AG09319 (cell line): ENCODE data around the gene SIPA1L3.

Experiments
- DNase-seq: peaks from one replicate; pipeline ENCODE4 v3.0.0-alpha.2; 2010; ENCODE audit warnings: low read depth; ENCODE audit errors: extremely low read depth
- TF ChIP-seq, protein P1 (sequence below): IDR thresholded peaks from 2 replicates; pipeline ENCODE4 v1.5.1; 2011; ENCODE audit warnings: low read depth, mild to moderate bottlenecking, inconsistent platforms, low read length, moderate library complexity

Gene SIPA1L3

DNA sequence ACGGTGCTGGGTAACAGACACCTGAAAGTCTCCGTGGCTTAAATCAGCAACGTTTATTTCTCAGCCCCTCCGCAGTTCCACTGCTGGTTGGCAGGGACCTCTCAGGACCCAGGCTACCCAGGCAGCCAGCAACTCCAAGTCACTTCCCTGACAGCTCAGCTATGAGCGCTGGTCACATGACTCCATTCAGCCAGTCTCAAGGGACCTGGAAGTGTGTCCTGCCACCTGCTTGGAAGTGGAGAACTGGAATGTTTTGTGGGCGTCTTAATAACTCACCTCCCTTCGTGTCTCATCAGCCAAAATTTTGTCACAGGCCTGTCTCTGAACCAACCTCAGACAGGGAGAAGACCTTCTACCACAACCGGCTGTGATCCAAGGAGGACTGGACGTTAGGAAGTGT, 244.2 kb downstream of the SIPA1L3 start:
- TF ChIP-seq, protein P1, sequence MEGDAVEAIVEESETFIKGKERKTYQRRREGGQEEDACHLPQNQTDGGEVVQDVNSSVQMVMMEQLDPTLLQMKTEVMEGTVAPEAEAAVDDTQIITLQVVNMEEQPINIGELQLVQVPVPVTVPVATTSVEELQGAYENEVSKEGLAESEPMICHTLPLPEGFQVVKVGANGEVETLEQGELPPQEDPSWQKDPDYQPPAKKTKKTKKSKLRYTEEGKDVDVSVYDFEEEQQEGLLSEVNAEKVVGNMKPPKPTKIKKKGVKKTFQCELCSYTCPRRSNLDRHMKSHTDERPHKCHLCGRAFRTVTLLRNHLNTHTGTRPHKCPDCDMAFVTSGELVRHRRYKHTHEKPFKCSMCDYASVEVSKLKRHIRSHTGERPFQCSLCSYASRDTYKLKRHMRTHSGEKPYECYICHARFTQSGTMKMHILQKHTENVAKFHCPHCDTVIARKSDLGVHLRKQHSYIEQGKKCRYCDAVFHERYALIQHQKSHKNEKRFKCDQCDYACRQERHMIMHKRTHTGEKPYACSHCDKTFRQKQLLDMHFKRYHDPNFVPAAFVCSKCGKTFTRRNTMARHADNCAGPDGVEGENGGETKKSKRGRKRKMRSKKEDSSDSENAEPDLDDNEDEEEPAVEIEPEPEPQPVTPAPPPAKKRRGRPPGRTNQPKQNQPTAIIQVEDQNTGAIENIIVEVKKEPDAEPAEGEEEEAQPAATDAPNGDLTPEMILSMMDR: no peak
- DNase-seq: no peak

DNA sequence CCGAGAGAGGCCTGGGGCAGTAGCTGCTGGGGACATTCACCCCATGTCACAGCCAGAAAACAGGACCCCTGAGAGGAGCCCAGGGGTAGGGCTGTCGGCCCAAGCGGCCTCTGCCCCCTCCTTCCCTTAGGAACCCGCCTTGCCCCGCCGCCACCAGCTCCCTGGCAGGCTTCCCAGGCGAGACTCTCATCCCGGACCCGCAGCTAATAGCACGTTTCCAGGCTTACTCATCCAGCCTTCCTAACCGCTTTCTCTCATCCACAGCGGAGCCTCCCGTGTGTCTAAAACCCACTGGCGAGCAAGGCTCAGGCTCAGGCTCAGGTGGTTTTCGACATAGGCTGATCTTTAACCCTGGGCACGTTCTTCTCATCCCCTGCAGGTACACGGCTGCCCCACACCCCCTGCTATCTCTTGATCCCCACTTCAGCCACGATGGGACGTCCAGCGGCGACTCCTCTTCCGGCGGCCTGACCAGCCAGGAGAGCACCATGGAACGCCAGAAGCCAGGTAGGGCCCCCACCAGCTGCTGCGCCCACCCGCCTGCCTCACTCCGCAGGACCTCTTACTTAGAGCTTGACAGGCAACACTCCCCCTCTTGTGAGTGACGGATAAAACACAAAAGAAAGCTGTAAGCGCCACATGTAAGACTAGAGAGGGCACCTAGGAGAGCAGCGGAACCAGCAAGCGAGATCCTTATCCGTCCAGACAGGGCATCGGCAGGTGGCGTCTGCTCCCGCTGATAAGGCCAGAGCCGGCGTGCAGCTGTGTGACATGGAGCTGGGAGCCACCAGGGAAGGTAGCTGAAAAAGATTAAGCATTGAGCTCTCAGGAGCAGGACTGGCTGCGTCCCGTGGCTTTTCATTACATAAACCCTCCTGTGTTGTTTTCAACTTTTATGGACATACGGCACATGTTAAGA, 245.7 kb downstream of the SIPA1L3 start:
- TF ChIP-seq, protein P1: no peak
- no peak for DNase-seq

DNA sequence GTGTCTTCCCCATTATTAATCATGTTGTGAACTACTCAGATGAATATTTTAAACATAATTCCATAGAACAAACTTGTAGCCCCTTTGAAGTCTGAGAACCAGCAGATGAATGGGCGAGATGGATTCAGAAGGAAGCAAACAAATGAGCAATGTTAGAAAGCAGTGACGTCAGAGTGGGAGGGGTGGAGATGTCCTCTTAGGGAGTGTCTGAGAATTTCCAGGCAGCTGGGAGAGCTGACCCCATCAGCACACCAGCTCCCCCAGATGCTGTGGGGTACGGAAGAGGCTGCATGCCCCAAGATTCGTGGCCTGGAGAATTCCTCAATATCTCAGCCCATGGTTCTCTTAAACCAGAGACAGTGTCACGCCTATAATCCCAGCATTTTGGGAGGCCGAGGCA, 248.4 kb downstream of the SIPA1L3 start:
- no peak for DNase-seq
- TF ChIP-seq, protein P1: no peak

DNA sequence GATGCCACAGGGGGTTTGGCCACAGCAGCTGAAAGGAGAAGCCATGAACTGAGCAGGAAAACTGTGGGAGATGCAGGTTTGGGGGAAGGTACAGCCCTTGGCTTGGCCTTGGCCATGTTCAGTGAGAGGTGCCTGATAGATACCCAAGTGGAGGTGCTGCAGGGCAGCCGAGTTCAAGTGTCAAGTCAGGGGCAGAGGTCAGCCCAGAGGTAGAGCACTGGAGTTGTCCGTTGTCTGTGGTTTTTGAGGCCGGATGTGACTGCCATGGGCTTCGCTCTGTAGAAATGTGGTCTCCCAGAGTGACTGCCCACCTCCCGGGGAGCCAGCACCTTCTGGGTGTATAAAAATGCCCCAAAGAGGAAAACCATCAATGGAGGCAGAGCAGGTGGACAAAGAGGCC, 251.7 kb downstream of the SIPA1L3 start:
- TF ChIP-seq, protein P1: no peak
- DNase-seq: no peak

DNA sequence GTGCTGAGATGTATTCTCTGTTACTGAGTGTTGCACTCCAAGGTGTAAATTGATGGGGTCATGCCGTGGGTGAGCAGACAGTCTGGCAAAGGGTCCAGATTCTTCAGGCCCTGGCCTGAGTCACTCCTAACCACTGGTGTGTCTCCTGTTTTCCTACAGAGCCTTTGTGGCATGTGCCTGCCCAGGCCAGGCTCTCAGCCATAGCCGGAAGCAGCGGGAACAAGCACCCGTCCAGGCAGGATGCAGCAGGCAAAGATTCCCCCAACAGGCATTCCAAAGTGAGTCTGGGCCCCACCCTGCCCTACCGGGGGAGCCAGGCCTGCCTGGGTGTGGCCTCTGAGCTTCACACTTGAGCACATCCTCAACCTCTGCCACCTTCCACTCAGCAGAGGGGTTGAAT, 255.1 kb downstream of the SIPA1L3 start:
- DNase-seq: no peak
- TF ChIP-seq, protein P1: no peak

DNA sequence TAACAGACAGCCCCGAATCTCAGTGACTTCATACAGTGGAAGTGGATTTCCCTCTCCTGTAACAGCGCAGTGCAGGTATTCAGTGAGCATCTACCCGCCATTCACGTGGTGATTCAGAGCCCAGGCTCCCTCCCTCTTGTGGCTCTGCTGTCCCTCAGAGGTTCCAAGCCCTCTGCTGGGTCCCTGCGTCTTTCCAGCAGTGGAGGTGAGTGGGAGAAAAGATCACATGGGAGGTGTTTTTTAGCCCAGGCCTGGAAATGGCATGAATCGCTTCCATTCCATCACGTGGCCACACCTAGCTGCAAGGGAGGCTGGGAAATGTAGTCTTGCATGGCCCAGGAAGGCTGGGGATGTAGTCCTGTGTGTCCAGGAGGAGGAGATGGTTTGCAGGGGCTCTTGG, 255.6 kb downstream of the SIPA1L3 start:
- no peak for DNase-seq

More for the DNA sequence above, 255.6 kb downstream of the SIPA1L3 start:
- TF ChIP-seq, protein P1: no peak
